Neuronal stem cell (in vitro differentiated cells): ENCODE data around the gene UQCR10.
A peak's percentile ranks its signal among the peaks of the same experiment; 100 is the strongest.

Experiments
- DNase-seq: peaks from one replicate; pipeline ENCODE4 v3.0.0-alpha.2; 2013; ENCODE audit warnings: low spot score
- H2AFZ ChIP-seq: one replicate; pipeline ENCODE4 v1.6.1; 2013; ENCODE audit warnings: mild to moderate bottlenecking, low read length, inconsistent platforms
- H2AK5ac ChIP-seq: 2 replicates; pipeline ENCODE4 v1.6.1; 2013; ENCODE audit warnings: low read depth, mild to moderate bottlenecking, inconsistent platforms, low read length, moderate library complexity, mixed read lengths
- H2BK120ac ChIP-seq: 2 replicates; pipeline ENCODE4 v1.6.1; 2013; ENCODE audit warnings: low read depth, mild to moderate bottlenecking, inconsistent platforms, low read length, moderate library complexity, mixed read lengths
- H2BK12ac ChIP-seq: one replicate; pipeline ENCODE4 v1.6.1; 2013; ENCODE audit warnings: low read length, inconsistent platforms
- H2BK15ac ChIP-seq: 2 replicates; pipeline ENCODE4 v1.6.1; 2013; ENCODE audit warnings: mild to moderate bottlenecking, low read length, inconsistent platforms, mixed read lengths
- H2BK5ac ChIP-seq: one replicate; pipeline ENCODE4 v1.6.1; 2013; ENCODE audit warnings: inconsistent platforms, mild to moderate bottlenecking, low read length, moderate library complexity
- H3K14ac ChIP-seq: one replicate; pipeline ENCODE4 v1.6.1; 2013; ENCODE audit warnings: low read length, inconsistent platforms
- H3K18ac ChIP-seq: 2 replicates; pipeline ENCODE4 v1.6.1; 2013; ENCODE audit warnings: low read length, inconsistent platforms
- H3K23ac ChIP-seq: 2 replicates; pipeline ENCODE4 v1.6.1; 2013; ENCODE audit warnings: low read depth, mild to moderate bottlenecking, mixed read lengths, low read length, inconsistent platforms; ENCODE audit not compliant: poor library complexity
- H3K27ac ChIP-seq: replicated peaks from 3 replicates; pipeline ENCODE4 v1.5.1; 2013; ENCODE audit warnings: low read length, inconsistent platforms
- H3K27me3 ChIP-seq, 3 experiments: 2 replicates each; pipeline ENCODE4 v1.6.1; 2013; ENCODE audit warnings: low read length in 3 of 3, mild to moderate bottlenecking in 2 of 3, inconsistent platforms in 1 of 3, low read depth in 1 of 3, mixed read lengths in 1 of 3, moderate library complexity in 1 of 3; ENCODE audit not compliant: control insufficient read depth in 3 of 3, insufficient read depth in 3 of 3
- H3K36me3 ChIP-seq, 2 donors: replicated peaks in 1 of 2; 2 replicates each; pipeline ENCODE4 v1.6.1; 2013; ENCODE audit warnings: low read length in 2 of 2; ENCODE audit not compliant: control insufficient read depth in 2 of 2, insufficient read depth in 2 of 2
- H3K4ac ChIP-seq: 2 replicates; pipeline ENCODE4 v1.6.1; 2013; ENCODE audit warnings: inconsistent platforms, mild to moderate bottlenecking, low read length, moderate library complexity
- H3K4me1 ChIP-seq, 2 donors: 1 replicate in 1 of 2; 2 replicates in 1 of 2; pipeline ENCODE4 v1.6.1; 2013; ENCODE audit warnings: low read length in 2 of 2, low read depth in 1 of 2; ENCODE audit not compliant: control insufficient read depth in 2 of 2, insufficient read depth in 1 of 2
- H3K4me2 ChIP-seq: one replicate; pipeline ENCODE4 v1.6.1; 2013; ENCODE audit warnings: mild to moderate bottlenecking, low read length, inconsistent platforms; ENCODE audit not compliant: insufficient read depth, poor library complexity, severe bottlenecking
- H3K4me3 ChIP-seq, 2 donors: 2 replicates each; pipeline ENCODE4 v1.5.1; 2013; ENCODE audit warnings: low read length in 2 of 2, mild to moderate bottlenecking in 2 of 2, inconsistent platforms in 1 of 2, moderate library complexity in 1 of 2
- H3K79me1 ChIP-seq: one replicate; pipeline ENCODE4 v1.6.1; 2013; ENCODE audit warnings: low read depth, mild to moderate bottlenecking, inconsistent platforms, low read length, moderate library complexity
- H3K9ac ChIP-seq: one replicate; pipeline ENCODE4 v1.6.1; 2013; ENCODE audit warnings: mild to moderate bottlenecking, low read depth, low read length, inconsistent platforms; ENCODE audit not compliant: poor library complexity
- H3K9me3 ChIP-seq, 2 donors: replicated peaks in 1 of 2; 2 replicates each; pipeline versions ENCODE3 to v1.6.1; 2013; ENCODE audit warnings: low read length in 2 of 2, mild to moderate bottlenecking in 2 of 2, inconsistent platforms in 1 of 2, low read depth in 1 of 2, mixed read lengths in 1 of 2, moderate library complexity in 1 of 2; ENCODE audit not compliant: control insufficient read depth in 2 of 2, insufficient read depth in 1 of 2
- H4K8ac ChIP-seq: one replicate; pipeline ENCODE4 v1.6.1; 2013; ENCODE audit warnings: low read depth, mild to moderate bottlenecking, inconsistent platforms, low read length, moderate library complexity
- H4K91ac ChIP-seq: one replicate; pipeline ENCODE4 v1.6.1; 2013; ENCODE audit warnings: low read length, low read depth, mild to moderate bottlenecking, inconsistent platforms; ENCODE audit not compliant: poor library complexity
- WGBS, 2 donors: extraction: QIAGEN DNeasy Blood & Tissue Kit; methylation state at CpG; one replicate each; pipeline ENCODE4 v1.1.7; 2013; ENCODE audit warnings: missing lambda C conversion rate in 2 of 2, mixed read lengths in 1 of 2; ENCODE audit not compliant: insufficient read length in 2 of 2, insufficient replicate concordance in 1 of 2; ENCODE audit errors: extremely low coverage in 2 of 2; 5-methylcytosine and 5-hydroxymethylcytosine counted together

UQCR10 gene

DNA sequence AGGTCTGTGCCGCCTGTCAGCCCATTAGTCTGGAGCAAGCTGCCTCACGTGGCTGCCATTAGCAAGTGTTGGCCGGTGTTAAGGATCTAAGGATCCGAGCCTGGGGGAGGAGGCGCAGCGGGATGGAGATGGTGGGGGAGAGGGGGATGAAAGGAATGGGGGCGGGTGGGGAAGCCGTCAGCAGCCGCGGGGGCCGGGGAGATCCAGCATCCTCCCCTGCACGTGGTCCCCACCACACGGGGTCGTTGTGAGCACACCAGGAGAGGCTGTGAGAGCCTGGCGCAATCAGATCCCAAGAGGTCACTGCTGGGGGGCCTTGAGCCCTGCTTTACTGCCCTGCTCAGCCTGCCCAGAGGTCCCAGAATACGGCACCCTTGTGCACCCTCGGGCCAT, 40.0 kb upstream of the UQCR10 start:
- peak overlapping the region; percentile 5 for H2AFZ ChIP-seq
- no peak overlapping the region for H2BK5ac ChIP-seq
- peak; percentile 39 for DNase-seq
- peak overlapping the region; percentile 20 for H2AK5ac ChIP-seq
- no peaks in the 10 kb centered on the region for H3K9me3 ChIP-seq
- H2BK15ac ChIP-seq = no peak overlapping the region
- H3K27me3 ChIP-seq = peaks cover 0 to 37% (median 3%) of the 10 kb centered on the region in 3 experiments
- no peak overlapping the region for H3K4ac ChIP-seq
- H4K8ac ChIP-seq = no peak overlapping the region
- no peak overlapping the region for H3K4me3 ChIP-seq
- no peak overlapping the region for H3K4me2 ChIP-seq
- no peak overlapping the region for H4K91ac ChIP-seq
- H2BK120ac ChIP-seq = no peak overlapping the region
- no peak overlapping the region for H3K14ac ChIP-seq
- no peak overlapping the region for H2BK12ac ChIP-seq
- no CpG with 5 or more reads among the region's 17 CpGs for whole genome bisulfite sequencing, 2 donors
- no peak overlapping the region for H3K27ac ChIP-seq
- H3K9ac ChIP-seq = no peak overlapping the region
- H3K36me3 ChIP-seq = no peaks in the 10 kb centered on the region
- peaks cover 3% of the 10 kb centered on the region for H3K79me1 ChIP-seq
- peaks cover 0 to 2% of the 10 kb centered on the region in 2 donors for H3K4me1 ChIP-seq
- peak overlapping the region; percentile 66 for H3K18ac ChIP-seq
- no peak overlapping the region for H3K23ac ChIP-seq

- H2BK15ac ChIP-seq = no peak overlapping the region
- H2AFZ ChIP-seq = no peak overlapping the region
- no peak overlapping the region for H2BK12ac ChIP-seq
- H3K9ac ChIP-seq = no peak overlapping the region
- H3K9me3 ChIP-seq = no peaks in the 10 kb centered on the region
- H3K27ac ChIP-seq = no peak overlapping the region
- no peak overlapping the region for H4K91ac ChIP-seq
- no peak overlapping the region for H3K4me2 ChIP-seq
- peaks cover 0 to 17% (median 0%) of the 10 kb centered on the region in 3 experiments for H3K27me3 ChIP-seq
- H3K79me1 ChIP-seq = peaks cover 3% of the 10 kb centered on the region
- no peak overlapping the region for H3K14ac ChIP-seq
- peaks cover 0 to 2% of the 10 kb centered on the region in 2 donors for H3K4me1 ChIP-seq
- H2AK5ac ChIP-seq = no peak overlapping the region
- H3K4me3 ChIP-seq = no peak overlapping the region
- H3K23ac ChIP-seq = peak overlapping the region; percentile 20
- WGBS, 2 donors = no CpG with 5 or more reads among the region's 20 CpGs
- H2BK5ac ChIP-seq = no peak overlapping the region
- no peak for DNase-seq
- H2BK120ac ChIP-seq = no peak overlapping the region
- no peaks in the 10 kb centered on the region for H3K36me3 ChIP-seq
- no peak overlapping the region for H3K4ac ChIP-seq
- no peak overlapping the region for H4K8ac ChIP-seq
- H3K18ac ChIP-seq = no peak overlapping the region
Measured at GRCh38 chr22:29729161-29729560, 38.0 kb upstream of the UQCR10 start.

DNA sequence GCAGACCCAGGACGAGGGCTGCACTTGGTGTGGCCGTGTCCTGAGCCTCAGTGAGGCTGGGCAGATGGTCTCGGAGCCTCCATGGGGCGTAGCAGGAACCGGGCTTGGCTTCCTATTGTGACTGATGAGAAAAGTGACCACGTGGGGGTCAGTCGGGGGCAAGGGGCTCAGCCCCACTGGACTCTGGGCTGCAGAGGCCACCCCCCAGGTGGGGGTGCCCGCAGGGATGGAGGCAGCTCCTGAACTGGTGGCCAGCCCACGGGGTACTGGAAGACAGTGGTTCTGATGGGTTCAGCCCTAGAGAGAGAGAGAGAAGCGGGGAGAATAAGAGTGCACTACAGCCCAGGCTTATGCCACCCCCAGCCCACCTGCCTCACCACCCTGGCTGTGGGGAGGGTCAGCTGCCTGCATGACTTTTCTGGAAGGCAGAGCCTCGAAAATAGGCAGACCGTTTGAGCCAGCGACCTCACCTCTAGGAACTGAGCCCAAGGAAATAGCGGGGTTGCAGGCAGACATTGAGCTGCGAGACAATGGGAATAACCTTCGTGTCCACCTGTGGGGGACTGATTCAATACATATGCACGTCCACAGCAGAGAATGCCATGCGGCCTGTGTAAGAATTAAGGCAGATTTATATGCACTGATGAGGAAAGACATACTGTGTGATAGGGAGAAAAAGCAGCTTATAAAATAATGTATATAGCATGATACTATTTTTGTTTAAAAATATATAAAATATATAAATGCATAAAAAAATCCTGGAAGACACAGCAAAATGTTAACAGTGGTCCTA, 35.9 kb upstream of the UQCR10 start:
- H3K27ac ChIP-seq = no peak overlapping the region
- H3K4me3 ChIP-seq = no peak overlapping the region
- no CpG with 5 or more reads among the region's 18 CpGs for WGBS, 2 donors
- peak overlapping the region; percentile 68 for H2AK5ac ChIP-seq
- peaks cover 2 to 10% of the 10 kb centered on the region in 2 donors for H3K4me1 ChIP-seq
- H2BK120ac ChIP-seq = no peak overlapping the region
- H3K9ac ChIP-seq = no peak overlapping the region
- H4K91ac ChIP-seq = no peak overlapping the region
- no peaks in the 10 kb centered on the region for H3K36me3 ChIP-seq
- H2AFZ ChIP-seq = no peak overlapping the region
- no peaks in the 10 kb centered on the region for H3K9me3 ChIP-seq
- peak overlapping the region; percentile 93 for H4K8ac ChIP-seq
- no peak overlapping the region for H2BK15ac ChIP-seq
- peak overlapping the region; percentile 3 for H3K23ac ChIP-seq
- DNase-seq = no peak
- no peak overlapping the region for H3K14ac ChIP-seq
- no peaks in the 10 kb centered on the region for H3K79me1 ChIP-seq
- no peak overlapping the region for H3K4me2 ChIP-seq
- H2BK12ac ChIP-seq = no peak overlapping the region
- H3K27me3 ChIP-seq = no peaks in the 10 kb centered on the region
- H2BK5ac ChIP-seq = no peak overlapping the region
- H3K4ac ChIP-seq = no peak overlapping the region
- H3K18ac ChIP-seq = no peak overlapping the region

GRCh38 chr22:29732883-29733282, 34.3 kb upstream of the UQCR10 start:
- no peaks in the 10 kb centered on the region for H3K9me3 ChIP-seq
- H3K79me1 ChIP-seq = no peaks in the 10 kb centered on the region
- no peak overlapping the region for H2BK12ac ChIP-seq
- H4K8ac ChIP-seq = no peak overlapping the region
- no peak overlapping the region for H3K27ac ChIP-seq
- no peak overlapping the region for H2BK5ac ChIP-seq
- H3K14ac ChIP-seq = peak overlapping the region; percentile 38
- DNase-seq = no peak
- H3K27me3 ChIP-seq = no peaks in the 10 kb centered on the region
- no peak overlapping the region for H3K23ac ChIP-seq
- H3K4me3 ChIP-seq = no peak overlapping the region
- H3K18ac ChIP-seq = no peak overlapping the region
- H2BK15ac ChIP-seq = no peak overlapping the region
- H3K9ac ChIP-seq = no peak overlapping the region
- H4K91ac ChIP-seq = no peak overlapping the region
- H3K4me2 ChIP-seq = no peak overlapping the region
- no peak overlapping the region for H3K4ac ChIP-seq
- peaks cover 0 to 10% of the 10 kb centered on the region in 2 donors for H3K4me1 ChIP-seq
- no CpG with 5 or more reads among the region's 6 CpGs for WGBS, 2 donors
- no peak overlapping the region for H2AFZ ChIP-seq
- no peak overlapping the region for H2AK5ac ChIP-seq
- H3K36me3 ChIP-seq = no peaks in the 10 kb centered on the region
- H2BK120ac ChIP-seq = no peak overlapping the region
